Esophagus squamous epithelium (tissue), 5 donors: ENCODE measurements around the gene IL1RAPL2. TPM values are rescaled to one million over a fixed set of nuclear protein-coding genes. Genes with fewer than 3 reads are reported as not detected.

ENCODE experiments used
- DNase-seq: peaks from one replicate; lab custom pipeline; 2025; lab: John Stamatoyannopoulos, UW
- H3K27ac ChIP-seq, 4 donors: fragments of 200-600 bp; sonication (generic); one replicate each; pipeline ENCODE4 v1.5.1; 2016 to 2019; ENCODE audit warnings: mild to moderate bottlenecking in 1 of 4
- H3K27me3 ChIP-seq, 4 donors: fragments of 200-600 bp; sonication (generic); 1 replicate in 3 of 4; 2 replicates in 1 of 4; pipeline versions ENCODE4 v1.5.1 to v1.6.0; 2017 to 2021; ENCODE audit warnings: antibody characterized with exemption in 1 of 4
- H3K36me3 ChIP-seq, 3 donors: fragments of 200-600 bp; sonication (generic); one replicate each; pipeline ENCODE4 v1.5.1; 2016 to 2019
- H3K4me1 ChIP-seq, 3 donors: fragments of 200-600 bp; sonication (generic); one replicate each; pipeline ENCODE4 v1.5.1; 2017 to 2019
- H3K4me3 ChIP-seq, 4 donors: fragments of 200-600 bp; sonication (generic); 1 replicate in 3 of 4; 2 replicates in 1 of 4; pipeline ENCODE4 v1.5.1; 2016 to 2019; ENCODE audit warnings: mild to moderate bottlenecking in 2 of 4, moderate library complexity in 1 of 4
- H3K9me3 ChIP-seq, 3 donors: fragments of 200-600 bp; sonication (generic); one replicate each; pipeline ENCODE4 v1.5.1; 2016 to 2019
- POLR2A ChIP-seq, 4 donors: fragments of 450-650 bp; IDR thresholded peaks; one replicate each; pipeline ENCODE4 v1.6.1; 2017; ENCODE audit warnings: antibody characterized with exemption in 4 of 4, mild to moderate bottlenecking in 4 of 4, moderate library complexity in 3 of 4
- WGBS, 2 donors: methylation state at CpG; one replicate each; pipeline ENCODE4 v1.1.5; 2018; 5-methylcytosine and 5-hydroxymethylcytosine counted together
- intact Hi-C: fragments of 100-400 bp; cut with DNase I; formaldehyde crosslinking; loops from one replicate; pipeline ENCODE4 v1.15.0; 2022
- total RNA-seq, 4 donors: library from RNA; depleted of rRNA; stranded (reverse); fragments of >200 nt; gene quantifications; one replicate each; pipeline ENCODE4 v1.1.0, GENCODE V29; 2016
- TF ChIP-seq, protein P1 (sequence below), 6 experiments: fragments of 450-650 bp in 4 of 6; fragments of 200-600 bp in 2 of 6; sonication (generic) in 2 of 6; IDR thresholded peaks; one replicate each; pipeline ENCODE4 v1.5.1; 2016 to 2019; ENCODE audit warnings: antibody characterized with exemption in 6 of 6, mild to moderate bottlenecking in 4 of 6, moderate library complexity in 4 of 6
- donor health status: DM: yes; HTN: yes; CAD: no.

Gene IL1RAPL2
- total RNA-seq, 4 donors from 2014 or later: 0.09 TPM; not detected in 3

DNA sequence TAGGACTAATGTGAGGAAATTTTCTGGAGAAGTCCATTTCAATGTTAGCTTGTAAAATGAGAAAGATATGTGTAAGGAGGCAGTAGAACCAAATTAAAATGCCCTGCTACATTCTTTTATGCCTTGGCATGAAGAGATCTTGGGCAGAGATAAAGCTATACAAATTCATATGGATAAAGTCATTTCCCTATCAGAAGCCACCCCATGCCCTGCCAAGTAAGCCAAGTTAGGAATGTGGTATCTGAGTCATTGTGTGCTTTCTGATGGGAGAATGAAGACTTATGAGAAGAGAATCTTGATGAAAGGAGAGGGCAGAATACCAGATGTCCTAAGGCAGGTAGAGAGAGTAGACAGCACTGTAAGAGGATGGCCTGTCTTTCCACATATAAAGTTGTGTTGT, 570.8 kb downstream of the IL1RAPL2 start:
- Histone ChIP-seq H3K9me3 (no peaks in the 10 kb centered on the region), H3K27ac (no peak overlapping the region), H3K27me3 (no peaks in the 10 kb centered on the region), H3K36me3 (no peaks in the 10 kb centered on the region), H3K4me3 (no peak overlapping the region), H3K4me1 (no peaks in the 10 kb centered on the region)
- intact Hi-C loops: no loop called here
- no peak for DNase-seq
- TF ChIP-seq POLR2A (IDR thresholded peaks at IDR 0.05): no peak
- TF ChIP-seq, protein P1, sequence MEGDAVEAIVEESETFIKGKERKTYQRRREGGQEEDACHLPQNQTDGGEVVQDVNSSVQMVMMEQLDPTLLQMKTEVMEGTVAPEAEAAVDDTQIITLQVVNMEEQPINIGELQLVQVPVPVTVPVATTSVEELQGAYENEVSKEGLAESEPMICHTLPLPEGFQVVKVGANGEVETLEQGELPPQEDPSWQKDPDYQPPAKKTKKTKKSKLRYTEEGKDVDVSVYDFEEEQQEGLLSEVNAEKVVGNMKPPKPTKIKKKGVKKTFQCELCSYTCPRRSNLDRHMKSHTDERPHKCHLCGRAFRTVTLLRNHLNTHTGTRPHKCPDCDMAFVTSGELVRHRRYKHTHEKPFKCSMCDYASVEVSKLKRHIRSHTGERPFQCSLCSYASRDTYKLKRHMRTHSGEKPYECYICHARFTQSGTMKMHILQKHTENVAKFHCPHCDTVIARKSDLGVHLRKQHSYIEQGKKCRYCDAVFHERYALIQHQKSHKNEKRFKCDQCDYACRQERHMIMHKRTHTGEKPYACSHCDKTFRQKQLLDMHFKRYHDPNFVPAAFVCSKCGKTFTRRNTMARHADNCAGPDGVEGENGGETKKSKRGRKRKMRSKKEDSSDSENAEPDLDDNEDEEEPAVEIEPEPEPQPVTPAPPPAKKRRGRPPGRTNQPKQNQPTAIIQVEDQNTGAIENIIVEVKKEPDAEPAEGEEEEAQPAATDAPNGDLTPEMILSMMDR (IDR thresholded peaks at IDR 0.05): no peak

DNA sequence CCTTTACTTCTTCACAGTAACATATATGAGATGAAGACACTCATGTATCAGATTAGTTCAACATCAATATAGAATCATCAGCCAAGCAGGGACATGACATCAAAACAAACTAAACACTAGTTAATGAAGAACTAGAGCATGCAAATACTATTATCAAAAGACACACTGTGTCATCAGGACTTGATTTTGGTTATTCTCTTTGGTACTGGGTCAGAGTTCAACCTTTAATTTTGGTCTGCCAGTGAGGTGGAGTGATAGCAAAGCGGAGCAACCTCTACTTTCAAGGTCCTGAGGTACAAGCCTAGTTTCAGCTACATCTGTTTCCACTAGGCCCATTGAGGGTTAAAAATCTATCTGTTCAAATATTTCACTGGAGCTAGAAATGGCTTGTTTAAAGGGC, 584.0 kb downstream of the IL1RAPL2 start:
- DNase-seq: no peak
- Histone ChIP-seq H3K27me3 (no peaks in the 10 kb centered on the region), H3K36me3 (no peaks in the 10 kb centered on the region), H3K4me3 (no peak overlapping the region), H3K9me3 (no peaks in the 10 kb centered on the region), H3K4me1 (no peaks in the 10 kb centered on the region), H3K27ac (no peak overlapping the region)
- TF ChIP-seq, protein P1 (IDR thresholded peaks at IDR 0.05): no peak
- no peak for TF ChIP-seq POLR2A (IDR thresholded peaks at IDR 0.05)
- intact Hi-C loops: no loop called here
- WGBS, 2 donors: 75 to 80% methylated on average over 1 of the region's 1 CpG

DNA sequence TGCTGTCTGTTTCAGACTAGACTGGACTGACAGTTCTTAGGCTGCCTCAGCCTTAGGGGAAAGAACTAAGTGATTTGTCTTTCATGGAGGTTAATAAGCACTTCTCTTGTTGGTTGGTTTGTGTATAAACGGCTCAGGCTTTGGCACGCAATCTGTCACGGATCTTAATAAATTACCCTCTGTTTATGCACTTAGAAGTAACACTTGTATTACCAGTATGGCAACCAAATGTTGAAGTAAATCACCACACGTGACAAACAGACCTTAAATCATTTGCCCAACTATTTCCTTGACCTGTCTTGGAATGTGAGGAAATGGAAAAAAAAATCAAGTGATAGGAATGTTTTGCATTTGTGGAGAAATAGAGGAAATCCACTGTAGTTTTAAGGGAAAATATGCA, 584.6 kb downstream of the IL1RAPL2 start:
- no peak for DNase-seq
- TF ChIP-seq POLR2A (IDR thresholded peaks at IDR 0.05): no peak
- TF ChIP-seq, protein P1 (IDR thresholded peaks at IDR 0.05): no peak
- WGBS, 2 donors: 3 to 12% methylated on average over 4 of the region's 4 CpGs

DNA sequence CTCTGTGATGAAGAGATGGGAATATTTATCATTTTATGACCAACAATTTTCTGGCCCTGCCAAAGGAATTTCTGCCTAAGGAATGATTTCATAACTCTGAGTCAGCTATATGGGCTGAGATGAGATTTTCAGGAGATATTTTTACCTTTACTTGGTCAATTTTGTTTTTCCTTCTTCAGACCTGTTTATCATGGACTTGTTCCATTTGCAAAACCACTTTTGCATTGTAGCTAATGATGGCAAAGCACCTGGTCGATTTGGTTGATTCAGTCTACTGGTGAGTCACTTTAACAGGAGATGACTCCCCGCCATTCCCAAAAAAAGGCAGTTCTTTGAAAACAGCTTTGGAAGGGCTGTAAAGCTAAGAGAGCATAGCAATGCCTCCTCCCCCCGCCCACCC, 601.2 kb downstream of the IL1RAPL2 start:
- TF ChIP-seq POLR2A (IDR thresholded peaks at IDR 0.05): no peak
- TF ChIP-seq, protein P1 (IDR thresholded peaks at IDR 0.05): no peak
- no peaks in the 10 kb centered on the region for H3K9me3 ChIP-seq
- intact Hi-C loops: no loop called here
- 45 to 56% methylated on average over 2 to 3 of the region's 3 CpGs for WGBS, 2 donors
- no peaks in the 10 kb centered on the region for H3K27me3 ChIP-seq
- H3K36me3 ChIP-seq: no peaks in the 10 kb centered on the region
- no peak overlapping the region for H3K4me3 ChIP-seq
- no peak overlapping the region for H3K27ac ChIP-seq
- no peak for DNase-seq
- H3K4me1 ChIP-seq: no peaks in the 10 kb centered on the region

More for the DNA sequence above, 584.6 kb downstream of the IL1RAPL2 start:
- intact Hi-C loops: no loop called here
- no peaks in the 10 kb centered on the region for H3K9me3 ChIP-seq
- no peaks in the 10 kb centered on the region for H3K27me3 ChIP-seq
- no peak overlapping the region for H3K4me3 ChIP-seq
- no peak overlapping the region for H3K27ac ChIP-seq
- no peaks in the 10 kb centered on the region for H3K4me1 ChIP-seq
- no peaks in the 10 kb centered on the region for H3K36me3 ChIP-seq

DNA sequence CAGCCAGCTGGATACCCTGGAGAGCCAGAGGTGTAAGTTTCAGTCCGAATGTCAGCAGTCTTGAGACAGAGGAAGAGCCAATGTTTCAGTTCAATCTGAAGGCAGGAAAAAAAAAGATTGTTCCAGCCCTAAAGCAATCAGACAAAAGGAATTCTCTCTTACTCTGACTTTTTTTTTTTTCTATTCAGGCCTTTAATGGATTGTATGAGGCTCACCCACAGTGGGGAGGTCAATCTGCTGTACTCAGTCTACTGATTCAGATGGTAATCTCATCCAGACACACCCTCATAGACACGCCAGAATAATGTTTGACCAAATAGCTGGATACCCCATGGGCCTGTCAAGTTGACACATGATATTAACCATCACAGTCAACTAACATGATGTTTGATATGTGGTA, 602.6 kb downstream of the IL1RAPL2 start:
- Histone ChIP-seq H3K27ac (no peak overlapping the region), H3K4me1 (no peaks in the 10 kb centered on the region), H3K4me3 (no peak overlapping the region), H3K9me3 (no peaks in the 10 kb centered on the region), H3K27me3 (no peaks in the 10 kb centered on the region), H3K36me3 (no peaks in the 10 kb centered on the region)
- intact Hi-C loops: no loop called here
- TF ChIP-seq, protein P1 (IDR thresholded peaks at IDR 0.05): no peak
- TF ChIP-seq POLR2A (IDR thresholded peaks at IDR 0.05): no peak
- no peak for DNase-seq
- 43 to 55% methylated on average over 2 of the region's 2 CpGs for WGBS, 2 donors
